ENCODE measurements around the gene SHC4.

- TF ChIP-seq POLR2A (IDR thresholded peaks at IDR 0.05; ENCODE audit: low read length): no peak
- TF ChIP-seq GATA1 (IDR thresholded peaks at IDR 0.05; ENCODE audit: low read depth, low read length): no peak
Observed at GRCh38 chr15:48802257-48802656, 161.5 kb downstream of the SHC4 start.

All from erythroblast (primary cell).